Activated naive CD8-positive, alpha-beta T cell treated with anti-CD3 and anti-CD28 coated beads, Interleukin-2, amount 50 U/mL, for 24 hours (primary cell): ENCODE measurements around the gene PTPN20.
A peak's percentile ranks its signal among the peaks of the same experiment; 100 is the strongest.
"Not testable (repeated sequence)": the region's sequence is repeated elsewhere in the genome, so short reads cannot be mapped to it uniquely, and the experiment has no call there.

ENCODE experiments used
- ATAC-seq: fragments of 150-1000 bp; cut with Tn5 transposase; one replicate; pipeline ENCODE4 v1.10.0; 2021
- DNase-seq: peaks from one replicate; pipeline ENCODE4 v3.0.0; 2021
- H3K27ac Mint-ChIP-seq: one replicate; pipeline ENCODE4 v1.8.0; 2021; ENCODE audit warnings: mild to moderate bottlenecking, mixed read lengths
- H3K27me3 Mint-ChIP-seq: one replicate; pipeline ENCODE4 v1.8.0; 2021; ENCODE audit warnings: mixed read lengths
- H3K36me3 Mint-ChIP-seq: one replicate; pipeline ENCODE4 v1.8.0; 2021; ENCODE audit warnings: low read depth, mixed read lengths
- H3K4me1 Mint-ChIP-seq: one replicate; pipeline ENCODE4 v1.8.0; 2021; ENCODE audit warnings: mixed read lengths
- H3K4me3 Mint-ChIP-seq: one replicate; pipeline ENCODE4 v1.8.0; 2021; ENCODE audit warnings: mild to moderate bottlenecking, moderate library complexity, mixed read lengths
- H3K9me3 Mint-ChIP-seq: one replicate; pipeline ENCODE4 v1.8.0; 2021; ENCODE audit warnings: mixed read lengths

Gene PTPN20, protein sequence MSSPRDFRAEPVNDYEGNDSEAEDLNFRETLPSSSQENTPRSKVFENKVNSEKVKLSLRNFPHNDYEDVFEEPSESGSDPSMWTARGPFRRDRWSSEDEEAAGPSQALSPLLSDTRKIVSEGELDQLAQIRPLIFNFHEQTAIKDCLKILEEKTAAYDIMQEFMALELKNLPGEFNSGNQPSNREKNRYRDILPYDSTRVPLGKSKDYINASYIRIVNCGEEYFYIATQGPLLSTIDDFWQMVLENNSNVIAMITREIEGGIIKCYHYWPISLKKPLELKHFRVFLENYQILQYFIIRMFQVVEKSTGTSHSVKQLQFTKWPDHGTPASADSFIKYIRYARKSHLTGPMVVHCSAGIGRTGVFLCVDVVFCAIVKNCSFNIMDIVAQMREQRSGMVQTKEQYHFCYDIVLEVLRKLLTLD

DNA sequence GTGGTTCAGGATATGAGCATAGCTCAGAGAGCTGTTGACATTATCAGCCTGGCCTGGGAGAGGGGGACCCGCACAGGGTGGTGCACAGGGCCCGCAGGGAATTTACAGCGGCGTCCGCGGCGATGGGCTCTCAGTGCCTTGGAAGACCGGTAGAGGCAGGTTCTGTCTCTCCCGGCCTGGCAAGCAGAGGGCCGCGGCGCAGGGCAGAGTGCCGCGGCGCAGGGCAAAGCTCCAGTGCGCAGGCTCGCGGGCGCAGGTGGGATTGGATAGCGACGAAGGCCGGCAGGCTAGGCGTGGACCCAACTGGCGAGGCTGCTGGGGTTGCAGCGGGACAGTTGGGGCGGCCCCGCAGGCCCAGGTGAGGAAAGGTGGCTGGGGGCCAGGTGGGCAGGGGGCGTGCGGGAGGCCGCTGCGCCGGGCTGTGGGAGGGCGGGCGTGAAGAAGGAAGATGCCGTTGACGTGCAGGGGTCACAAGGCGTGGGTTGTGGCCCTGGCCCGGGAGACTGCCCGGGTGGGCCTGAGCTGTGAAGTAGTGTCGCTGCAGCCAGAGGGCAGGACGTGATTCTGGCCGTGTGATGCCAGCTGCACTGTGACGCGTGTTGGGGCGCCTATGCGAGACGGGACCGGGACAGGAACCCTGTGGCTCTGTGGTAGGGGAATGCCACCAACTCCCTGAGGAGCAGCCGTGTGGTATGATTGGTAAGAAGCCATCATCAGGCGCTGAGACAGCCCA lies at the start of gene PTPN20:
Gene PTPN20 (plus strand): TSS at position 285 of the 733 bp plus-strand sequence. CDS start 21,072 bp downstream, outside the sequence.
- peak; percentile 45 for ATAC-seq
- H3K27ac Mint-ChIP-seq, H3K4me1 Mint-ChIP-seq, H3K27me3 Mint-ChIP-seq, DNase-seq, H3K9me3 Mint-ChIP-seq, H3K36me3 Mint-ChIP-seq: not testable (repeated sequence)
- H3K4me3 Mint-ChIP-seq, result peak within 1 kb of the TSS; percentile 17

DNA sequence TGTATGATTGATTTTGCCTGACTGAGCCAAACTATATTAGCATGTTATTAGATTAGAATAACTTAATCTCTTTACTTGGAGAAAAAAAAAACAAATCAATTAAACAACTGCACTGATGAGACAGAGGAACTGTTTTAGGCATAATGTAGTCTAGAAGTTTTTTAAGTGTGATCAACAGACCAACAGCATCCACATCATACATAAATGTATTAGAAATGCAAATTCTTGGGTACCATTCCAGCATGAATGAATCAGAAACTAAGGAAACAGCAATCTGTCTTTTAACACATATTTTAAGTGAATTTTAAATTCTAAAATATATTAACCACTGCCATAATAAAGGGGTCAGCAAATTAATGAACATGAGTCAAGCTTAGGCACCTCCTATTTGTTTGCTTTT lies 41.5 kb upstream of the PTPN20 start:
- not testable (repeated sequence) for H3K9me3 Mint-ChIP-seq, H3K27ac Mint-ChIP-seq, H3K27me3 Mint-ChIP-seq, DNase-seq, H3K36me3 Mint-ChIP-seq, H3K4me3 Mint-ChIP-seq, H3K4me1 Mint-ChIP-seq, ATAC-seq

DNA sequence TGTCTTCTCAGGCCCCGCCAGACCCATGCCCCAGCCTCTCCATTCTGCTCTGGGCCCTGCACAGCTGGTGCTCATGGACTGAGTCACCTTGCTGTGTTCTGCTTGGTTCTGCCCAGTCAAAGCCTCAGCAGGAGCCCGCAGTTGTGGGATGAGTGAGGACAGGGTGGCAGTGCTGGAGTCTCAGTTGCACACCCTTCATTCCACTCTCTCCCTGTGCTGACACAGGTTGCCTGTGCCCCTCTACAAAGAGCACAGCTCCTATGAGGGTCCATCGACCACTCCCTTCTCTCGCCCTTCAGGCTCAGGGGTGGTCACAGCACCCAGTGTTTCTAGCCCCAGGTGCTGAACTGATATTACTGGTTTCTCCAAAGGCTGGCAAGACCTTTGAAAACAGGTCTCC lies 39.6 kb upstream of the PTPN20 start:
- not testable (repeated sequence) for ATAC-seq, H3K9me3 Mint-ChIP-seq

DNA sequence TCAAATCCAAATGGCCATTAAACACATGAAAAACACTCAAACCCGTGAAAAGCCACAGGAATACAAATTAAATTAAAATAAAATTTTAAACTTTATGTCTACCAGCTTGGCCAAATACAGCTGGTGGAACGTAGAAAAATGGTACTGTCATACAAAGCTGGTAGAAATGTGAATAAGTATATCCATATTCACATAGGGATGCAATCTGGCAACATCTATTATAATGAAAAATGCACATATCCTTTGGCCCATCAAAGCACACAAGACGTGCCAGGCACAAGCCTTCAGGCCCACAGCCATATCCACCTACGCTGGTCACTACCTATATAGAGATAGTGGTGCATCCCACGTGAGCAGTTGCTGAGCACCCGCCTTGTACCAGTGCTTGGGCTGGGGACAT lies 35.9 kb upstream of the PTPN20 start:
- not testable (repeated sequence) for H3K9me3 Mint-ChIP-seq, H3K36me3 Mint-ChIP-seq, H3K27me3 Mint-ChIP-seq, H3K27ac Mint-ChIP-seq, ATAC-seq, DNase-seq, H3K4me3 Mint-ChIP-seq, H3K4me1 Mint-ChIP-seq

More for the DNA sequence above, 39.6 kb upstream of the PTPN20 start:
- H3K4me1 Mint-ChIP-seq, H3K4me3 Mint-ChIP-seq, DNase-seq, H3K36me3 Mint-ChIP-seq, H3K27ac Mint-ChIP-seq, H3K27me3 Mint-ChIP-seq: not testable (repeated sequence)

DNA sequence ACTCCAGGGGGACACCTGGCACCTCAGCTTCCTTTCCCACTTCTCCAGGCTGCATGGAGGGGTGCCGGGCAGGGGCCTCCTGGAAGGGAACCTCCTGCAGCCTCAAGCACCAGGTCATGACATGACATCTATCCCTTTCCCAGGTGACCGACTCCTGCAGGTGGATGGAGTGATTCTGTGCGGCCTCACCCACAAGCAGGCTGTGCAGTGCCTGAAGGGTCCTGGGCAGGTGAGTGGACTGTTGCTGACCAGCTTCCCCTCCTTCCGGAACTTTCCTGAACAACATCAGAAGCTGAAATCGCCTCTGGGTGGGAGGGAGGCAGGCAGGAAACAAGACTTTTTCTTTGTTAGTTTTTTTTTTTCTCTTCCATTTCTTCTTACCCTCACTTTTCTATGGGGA lies 34.5 kb upstream of the PTPN20 start:
- H3K27ac Mint-ChIP-seq, ATAC-seq, H3K36me3 Mint-ChIP-seq, DNase-seq, H3K27me3 Mint-ChIP-seq, H3K9me3 Mint-ChIP-seq, H3K4me3 Mint-ChIP-seq, H3K4me1 Mint-ChIP-seq: not testable (repeated sequence)

DNA sequence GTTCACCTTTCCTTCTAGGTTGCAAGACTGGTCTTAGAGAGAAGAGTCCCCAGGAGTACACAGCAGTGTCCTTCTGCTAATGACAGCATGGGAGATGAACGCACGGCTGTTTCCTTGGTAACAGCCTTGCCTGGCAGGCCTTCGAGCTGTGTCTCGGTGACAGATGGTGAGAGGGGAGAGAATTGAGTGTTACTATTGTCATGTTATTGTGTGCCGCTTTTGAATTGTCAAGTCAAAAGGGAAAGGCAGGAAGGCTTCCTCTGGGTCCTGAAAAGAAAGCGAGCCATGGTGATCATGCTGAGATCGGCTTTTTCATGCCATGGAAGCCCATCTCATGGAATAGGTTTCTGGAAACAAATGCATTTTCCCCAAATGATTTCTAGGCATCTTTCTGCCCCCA lies 32.5 kb upstream of the PTPN20 start:
- not testable (repeated sequence) for H3K27ac Mint-ChIP-seq, DNase-seq, H3K36me3 Mint-ChIP-seq, H3K27me3 Mint-ChIP-seq, H3K4me1 Mint-ChIP-seq, H3K9me3 Mint-ChIP-seq, ATAC-seq, H3K4me3 Mint-ChIP-seq

DNA sequence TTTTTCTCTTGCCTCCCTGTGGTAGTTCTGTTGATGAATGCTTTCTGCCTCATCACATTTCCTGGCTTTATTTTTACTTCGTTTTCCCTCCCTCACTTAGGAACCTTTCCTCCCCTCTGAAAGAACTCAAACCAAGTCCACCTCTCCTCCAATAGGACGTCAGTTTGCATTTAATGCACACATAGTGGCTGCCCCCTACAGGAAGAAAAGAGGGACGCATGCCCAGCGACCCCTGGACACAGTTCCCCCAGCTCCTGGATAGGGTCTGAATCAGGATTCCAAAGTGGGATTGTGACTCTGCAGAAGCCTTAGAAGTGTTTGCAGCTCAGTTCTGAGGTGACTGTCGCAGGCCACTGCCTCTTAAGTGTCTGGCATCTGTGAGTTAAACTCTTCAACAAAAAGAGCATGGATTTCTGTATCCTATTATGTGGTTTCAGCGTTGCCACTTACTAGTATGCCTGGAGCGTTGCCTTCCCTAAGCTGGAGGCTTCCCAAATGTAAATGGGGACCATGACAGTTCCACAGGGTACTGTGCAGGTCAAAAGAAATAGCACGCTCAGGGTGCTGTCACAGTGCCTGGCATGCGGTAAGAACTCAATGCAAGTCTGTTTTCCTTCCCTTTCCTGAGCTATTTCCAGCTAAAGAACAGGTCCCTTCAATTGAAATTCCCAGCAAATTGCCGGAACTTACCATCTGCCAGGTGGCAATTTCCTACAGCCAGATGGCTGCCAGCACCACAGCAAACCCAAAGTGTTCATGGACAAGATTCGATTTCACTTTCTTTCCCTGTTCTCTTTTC lies 20.2 kb upstream of the PTPN20 start:
- not testable (repeated sequence) for H3K27ac Mint-ChIP-seq, H3K27me3 Mint-ChIP-seq, H3K36me3 Mint-ChIP-seq, H3K9me3 Mint-ChIP-seq, H3K4me3 Mint-ChIP-seq, H3K4me1 Mint-ChIP-seq
- ATAC-seq (peak; percentile 54), DNase-seq (peak; percentile 39)

DNA sequence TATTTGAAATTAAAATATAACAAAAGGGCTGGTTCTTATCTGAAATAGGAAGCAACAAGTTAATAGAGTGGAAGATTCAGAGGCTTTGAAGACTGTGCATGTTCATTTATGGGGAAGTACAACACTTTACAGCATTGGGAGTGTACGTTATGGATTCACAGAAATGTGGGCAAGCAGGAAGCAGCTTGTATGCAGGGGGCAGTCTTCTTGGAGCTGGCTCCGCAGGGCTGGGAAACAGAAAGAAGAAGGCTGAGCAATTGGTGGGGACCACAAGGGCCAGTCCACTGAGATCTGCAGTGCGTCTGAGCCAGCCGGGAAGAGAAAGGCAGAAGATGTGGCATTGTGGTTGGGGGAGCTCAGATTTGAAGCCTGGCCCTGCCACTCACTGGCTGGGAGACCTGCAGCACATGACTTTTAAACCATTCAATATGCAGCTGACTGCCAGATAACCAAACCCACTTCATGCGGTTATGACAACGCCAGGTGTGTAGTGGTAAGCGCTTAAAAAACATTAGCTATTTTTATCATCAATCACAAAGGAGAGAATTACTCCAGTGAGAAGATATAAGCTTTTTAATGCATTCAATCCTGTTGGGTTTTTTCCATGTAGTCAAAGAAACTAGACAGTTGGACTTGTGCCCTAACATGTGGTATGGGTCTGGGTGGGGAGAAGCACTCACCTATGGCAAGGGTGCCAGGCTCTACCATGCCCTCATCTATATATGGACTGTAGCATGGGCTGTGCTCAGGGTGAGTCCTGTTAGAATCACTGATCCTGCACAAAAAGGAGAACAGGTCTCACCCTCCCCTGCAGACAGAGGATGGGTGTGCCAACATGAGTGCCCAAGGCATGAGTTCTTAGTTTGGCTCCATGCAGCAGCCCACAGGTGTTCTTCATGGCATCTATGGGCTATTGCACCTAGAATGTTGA lies 14.2 kb upstream of the PTPN20 start:
- H3K27me3 Mint-ChIP-seq, ATAC-seq, DNase-seq, H3K27ac Mint-ChIP-seq, H3K9me3 Mint-ChIP-seq, H3K4me1 Mint-ChIP-seq, H3K4me3 Mint-ChIP-seq, H3K36me3 Mint-ChIP-seq: not testable (repeated sequence)

DNA sequence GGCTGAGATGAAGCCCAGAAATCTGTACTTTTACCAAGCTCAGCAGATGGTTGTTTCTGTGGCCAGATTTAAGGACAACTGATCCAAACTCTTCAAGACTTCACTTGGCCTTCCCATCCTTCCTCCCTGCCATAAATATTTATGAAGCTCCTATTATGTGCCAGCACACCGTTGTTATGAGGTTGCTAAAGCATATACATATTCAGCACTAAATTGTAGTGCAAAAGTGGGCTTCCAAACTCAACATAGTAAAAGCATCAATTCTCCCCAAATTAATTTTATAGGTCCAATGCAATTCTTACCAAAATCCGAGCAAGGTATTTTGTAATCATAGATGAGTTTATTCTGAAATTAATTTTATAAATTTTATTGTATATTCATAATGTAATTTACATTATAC lies 10.0 kb upstream of the PTPN20 start:
- H3K27ac Mint-ChIP-seq, H3K27me3 Mint-ChIP-seq, H3K9me3 Mint-ChIP-seq, H3K36me3 Mint-ChIP-seq, H3K4me3 Mint-ChIP-seq, DNase-seq, H3K4me1 Mint-ChIP-seq, ATAC-seq: not testable (repeated sequence)

DNA sequence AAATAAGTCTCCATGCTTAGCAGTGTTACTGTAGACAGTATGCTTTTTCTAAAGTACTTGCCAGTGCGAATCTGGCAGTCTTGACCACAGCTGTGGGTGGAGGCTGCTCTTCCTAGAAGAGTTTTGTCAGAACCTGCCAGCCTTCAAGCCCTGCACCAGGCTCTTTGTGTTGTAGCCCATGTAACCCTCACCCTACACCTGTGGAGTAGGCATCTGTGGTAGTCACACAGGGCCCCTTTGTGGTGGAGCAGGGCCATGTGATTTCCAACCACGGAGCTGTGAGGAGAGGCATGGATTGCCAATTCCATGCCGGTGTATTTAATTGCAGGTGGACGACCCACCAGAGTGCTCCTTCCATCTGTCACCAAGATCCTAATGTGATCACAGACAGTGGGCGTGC lies 7.4 kb upstream of the PTPN20 start:
- not testable (repeated sequence) for ATAC-seq, H3K9me3 Mint-ChIP-seq, H3K27me3 Mint-ChIP-seq, H3K4me1 Mint-ChIP-seq, DNase-seq, H3K27ac Mint-ChIP-seq, H3K4me3 Mint-ChIP-seq, H3K36me3 Mint-ChIP-seq

DNA sequence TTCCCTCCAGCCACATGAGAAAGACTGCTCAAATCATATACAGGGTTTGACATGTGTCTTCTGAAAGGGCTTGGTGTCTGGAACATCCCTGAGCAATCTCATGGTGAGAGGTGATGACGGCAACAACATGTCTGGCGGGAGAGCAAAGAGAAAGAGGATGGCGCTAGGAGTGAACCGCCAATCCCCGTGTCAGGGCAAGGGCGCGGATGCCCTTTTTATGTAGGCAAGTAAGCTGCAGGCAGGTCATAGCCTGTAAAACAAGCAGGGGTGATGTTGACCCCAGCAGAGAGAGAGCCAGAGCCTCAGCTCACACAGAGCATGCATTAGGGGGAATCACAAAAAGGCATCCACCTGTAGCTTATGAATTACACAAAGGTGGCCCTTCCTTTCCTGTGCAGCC lies 4.9 kb upstream of the PTPN20 start:
- not testable (repeated sequence) for DNase-seq, H3K4me3 Mint-ChIP-seq, H3K9me3 Mint-ChIP-seq, H3K27ac Mint-ChIP-seq, H3K27me3 Mint-ChIP-seq, ATAC-seq, H3K36me3 Mint-ChIP-seq, H3K4me1 Mint-ChIP-seq

DNA sequence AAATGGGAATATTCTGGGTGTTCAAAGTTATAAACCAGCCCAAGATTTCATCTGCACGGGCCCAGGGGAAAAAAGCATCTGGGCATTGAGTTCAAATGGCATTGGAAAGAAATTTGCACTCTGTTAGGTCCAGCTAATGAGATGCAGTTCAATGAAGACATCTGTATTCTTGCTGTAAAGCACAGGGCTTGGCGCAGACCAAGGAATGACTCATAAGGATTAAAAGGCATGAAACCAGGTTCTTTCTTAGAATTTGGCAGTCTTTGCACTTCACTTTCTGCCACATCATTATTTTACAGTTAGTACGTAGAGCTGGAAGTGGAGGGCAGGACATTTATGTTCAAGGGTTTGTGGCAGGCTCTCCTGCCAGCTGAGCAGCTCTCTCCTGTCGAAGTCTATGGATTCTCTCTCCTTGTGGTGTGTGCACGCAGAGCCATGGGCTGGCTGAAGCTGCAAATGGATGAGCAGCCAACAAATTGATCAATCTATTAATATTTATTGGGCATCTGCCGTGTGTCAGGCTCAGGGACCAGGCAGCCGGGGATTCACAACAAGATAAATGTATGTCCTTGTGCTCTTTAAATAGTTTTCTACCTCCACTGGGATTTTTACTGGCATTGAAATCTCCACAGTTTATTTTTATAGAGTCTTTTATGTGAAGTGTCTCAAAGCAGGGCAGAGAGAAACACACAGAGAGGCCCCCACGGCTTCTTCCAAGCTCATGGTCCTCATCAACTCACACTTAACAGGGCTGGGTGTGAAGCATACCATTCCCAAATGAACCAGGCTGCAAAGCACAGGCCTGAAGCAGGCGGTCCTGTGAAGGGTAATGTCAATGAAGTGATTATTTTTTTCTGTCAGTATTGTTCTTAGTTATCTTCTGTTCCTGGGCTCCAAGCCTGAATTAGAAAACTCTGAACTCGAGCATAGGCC lies 3.8 kb upstream of the PTPN20 start:
- not testable (repeated sequence) for H3K4me1 Mint-ChIP-seq, H3K27ac Mint-ChIP-seq, DNase-seq, H3K27me3 Mint-ChIP-seq, H3K36me3 Mint-ChIP-seq, H3K4me3 Mint-ChIP-seq, H3K9me3 Mint-ChIP-seq
- ATAC-seq, result peak; percentile 21

DNA sequence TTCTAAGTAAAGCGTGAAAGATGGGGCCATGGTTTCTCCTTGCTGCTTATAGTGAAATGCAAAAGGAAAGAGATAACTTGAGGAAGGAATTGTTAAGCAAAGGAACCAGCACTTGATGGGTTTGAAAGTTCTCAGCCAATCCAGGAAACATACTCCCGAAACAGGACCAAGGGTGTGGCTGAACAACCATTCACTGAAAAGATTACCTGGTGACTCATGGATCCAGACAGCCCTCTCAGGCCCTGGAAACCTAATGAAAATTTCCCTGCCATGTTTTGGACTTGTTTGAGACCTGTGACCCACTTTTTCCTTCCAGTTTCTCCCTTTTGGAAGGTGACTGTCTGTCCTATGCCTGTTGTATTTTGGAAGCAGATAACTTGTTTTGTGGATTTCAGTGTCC lies 11.3 kb downstream of the PTPN20 start:
- H3K27ac Mint-ChIP-seq, ATAC-seq, H3K27me3 Mint-ChIP-seq, H3K9me3 Mint-ChIP-seq, H3K36me3 Mint-ChIP-seq, DNase-seq, H3K4me1 Mint-ChIP-seq, H3K4me3 Mint-ChIP-seq: not testable (repeated sequence)
